ENCODE data around the gene SNAPC2.

Gene SNAPC2

DNA sequence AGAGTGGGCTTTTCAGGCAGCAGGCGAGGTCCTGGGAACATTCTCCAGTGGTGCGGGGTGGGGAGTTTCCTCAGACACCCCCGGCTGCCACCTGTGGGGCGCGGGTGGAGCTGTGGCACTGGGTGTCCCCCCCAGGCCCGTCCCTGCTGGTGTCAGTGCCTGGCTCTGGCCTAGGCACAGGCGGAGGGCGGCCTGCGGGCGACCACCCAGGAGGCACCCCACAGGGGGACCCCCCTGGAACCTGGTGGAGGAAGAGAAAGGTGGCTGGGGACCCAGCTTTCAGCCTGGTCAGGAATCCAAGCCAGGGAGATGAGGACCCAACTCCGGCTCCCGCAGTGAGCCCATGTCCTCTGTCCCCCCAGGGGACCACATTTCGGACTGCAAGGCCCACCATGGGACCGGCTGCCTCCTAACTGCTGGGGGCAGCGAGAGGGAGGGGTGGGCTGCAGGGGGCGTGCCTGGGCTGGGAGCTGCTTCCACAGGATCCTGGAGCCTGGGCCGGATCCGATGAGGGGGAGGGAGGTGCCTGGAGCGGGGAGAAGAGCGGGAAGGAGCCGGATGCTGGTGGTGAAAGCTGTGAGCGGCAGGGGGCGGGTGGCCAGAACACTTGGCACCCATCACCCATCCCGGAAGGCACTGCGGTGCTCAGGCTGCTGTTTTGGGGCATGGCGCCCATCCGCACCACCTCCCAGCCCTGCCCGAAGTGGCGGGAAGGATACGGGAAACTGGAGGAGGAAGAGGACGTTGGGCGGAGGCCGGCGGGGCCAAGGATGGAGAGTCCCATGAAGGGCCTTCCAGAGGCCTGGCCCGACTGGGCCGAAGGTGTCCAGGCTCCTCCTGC lies 11.3 kb downstream of the SNAPC2 start:
- Mint-ChIP-seq H3K4me3 (no peak overlapping the region), H3K27ac (no peak overlapping the region), H3K4me1 (peaks cover 13% of the 10 kb centered on the region), H3K36me3 (peaks cover 1% of the 10 kb centered on the region), H3K27me3 (no peaks in the 10 kb centered on the region), H3K9me3 (no peaks in the 10 kb centered on the region)

- Mint-ChIP-seq H3K27ac (no peak overlapping the region), H3K27me3 (no peaks in the 10 kb centered on the region), H3K36me3 (peaks cover 1% of the 10 kb centered on the region), H3K4me1 (peaks cover 10% of the 10 kb centered on the region), H3K9me3 (no peaks in the 10 kb centered on the region), H3K4me3 (no peak overlapping the region)
Observed at GRCh38 chr19:7932276-7932929, 12.3 kb downstream of the SNAPC2 start.

DNA sequence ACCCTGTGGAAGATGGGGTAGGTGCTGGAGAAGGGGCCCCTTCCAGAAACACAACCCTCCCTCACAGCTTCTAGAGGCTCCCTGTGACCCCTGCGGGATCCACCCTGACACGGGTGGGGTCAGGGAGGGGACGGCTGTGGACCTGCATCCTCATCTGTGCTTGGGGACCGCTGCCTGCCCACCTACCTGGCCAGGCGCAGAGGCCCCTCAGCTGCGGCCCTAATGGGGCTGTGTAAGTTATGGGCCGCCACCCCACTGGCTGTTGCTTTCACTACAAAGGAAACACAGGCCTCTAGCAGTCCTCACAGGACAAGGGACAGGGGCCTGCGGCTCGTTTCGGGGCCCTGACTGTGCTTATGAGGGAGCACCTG lies 12.8 kb downstream of the SNAPC2 start:
- H3K27ac Mint-ChIP-seq, result no peak overlapping the region
- H3K4me1 Mint-ChIP-seq, result peaks cover 10% of the 10 kb centered on the region
- peaks cover 1% of the 10 kb centered on the region for H3K36me3 Mint-ChIP-seq
- no peak overlapping the region for H3K4me3 Mint-ChIP-seq
- H3K27me3 Mint-ChIP-seq, result no peaks in the 10 kb centered on the region
- H3K9me3 Mint-ChIP-seq, result no peaks in the 10 kb centered on the region

GRCh38 chr19:7933411-7933810 lies 13.3 kb downstream of the SNAPC2 start:
- H3K27me3 Mint-ChIP-seq, result no peaks in the 10 kb centered on the region
- no peaks in the 10 kb centered on the region for H3K9me3 Mint-ChIP-seq
- H3K36me3 Mint-ChIP-seq, result peaks cover 1% of the 10 kb centered on the region

DNA sequence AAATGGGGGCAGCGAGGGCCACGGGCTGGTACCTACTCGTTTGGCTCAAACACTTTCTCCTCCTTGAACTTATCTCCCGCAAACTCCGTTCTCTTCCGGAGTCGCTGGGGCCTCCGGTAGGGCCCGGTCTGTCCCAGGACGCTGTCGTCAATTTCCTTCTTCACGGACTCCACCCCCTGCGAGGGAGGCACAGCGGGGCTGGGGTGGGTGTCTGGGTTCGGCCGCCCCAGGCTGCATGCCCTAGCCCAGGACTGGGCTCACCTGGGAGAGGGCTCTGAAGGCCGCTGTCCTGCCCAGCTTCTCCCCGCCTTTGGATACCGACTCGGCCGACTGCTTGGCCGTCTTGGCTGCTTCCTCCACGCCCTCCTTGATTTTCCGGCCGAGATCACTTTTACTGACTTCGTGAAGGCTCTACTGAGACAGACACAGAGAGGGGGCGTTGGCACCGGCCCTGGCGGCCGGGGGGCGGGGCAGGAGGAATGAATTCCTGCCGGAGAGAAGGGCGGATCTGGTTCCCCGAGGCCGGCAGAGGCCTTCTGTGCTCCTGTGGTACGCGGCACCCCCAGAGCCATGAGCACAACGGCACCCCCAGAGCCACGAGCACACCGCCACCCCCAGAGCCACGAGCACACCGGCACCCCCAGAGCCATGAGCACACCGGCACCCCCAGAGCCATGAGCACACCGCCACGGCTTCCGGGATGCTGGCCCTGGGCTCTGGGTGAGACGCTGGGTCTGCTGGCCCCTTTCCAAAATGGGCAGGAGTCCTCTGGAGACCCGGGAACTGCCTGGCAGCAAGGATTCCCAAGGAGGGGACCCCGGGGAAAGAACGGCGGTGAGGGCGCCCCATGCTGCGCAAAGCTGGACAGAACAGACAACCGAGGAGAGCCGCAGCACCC lies 13.9 kb downstream of the SNAPC2 start:
- Mint-ChIP-seq H3K36me3 (peaks cover 4% of the 10 kb centered on the region), H3K4me1 (peaks cover 7% of the 10 kb centered on the region), H3K4me3 (no peak overlapping the region), H3K9me3 (no peaks in the 10 kb centered on the region), H3K27me3 (no peaks in the 10 kb centered on the region), H3K27ac (no peak overlapping the region)

More at GRCh38 chr19:7933411-7933810, 13.3 kb downstream of the SNAPC2 start:
- H3K4me3 Mint-ChIP-seq, result no peak overlapping the region
- H3K27ac Mint-ChIP-seq, result no peak overlapping the region
- peaks cover 8% of the 10 kb centered on the region for H3K4me1 Mint-ChIP-seq

GRCh38 chr19:7934766-7935165 lies 14.6 kb downstream of the SNAPC2 start:
- Mint-ChIP-seq H3K36me3 (peaks cover 4% of the 10 kb centered on the region), H3K27ac (no peak overlapping the region), H3K4me3 (no peak overlapping the region), H3K27me3 (no peaks in the 10 kb centered on the region), H3K4me1 (peaks cover 5% of the 10 kb centered on the region), H3K9me3 (no peaks in the 10 kb centered on the region)

- Mint-ChIP-seq H3K9me3 (no peaks in the 10 kb centered on the region), H3K36me3 (peaks cover 9% of the 10 kb centered on the region), H3K4me3 (peak overlapping the region; percentile 99), H3K4me1 (peaks cover 36% of the 10 kb centered on the region), H3K27me3 (no peaks in the 10 kb centered on the region), H3K27ac (no peak overlapping the region)
Observed at GRCh38 chr19:7940841-7941240, 20.7 kb downstream of the SNAPC2 start.

- Mint-ChIP-seq H3K27ac (peak overlapping the region; percentile 35), H3K9me3 (no peaks in the 10 kb centered on the region), H3K4me1 (peaks cover 36% of the 10 kb centered on the region), H3K27me3 (no peaks in the 10 kb centered on the region), H3K36me3 (peaks cover 11% of the 10 kb centered on the region), H3K4me3 (peak overlapping the region; percentile 99)
Observed at GRCh38 chr19:7941895-7942596, 21.9 kb downstream of the SNAPC2 start.

DNA sequence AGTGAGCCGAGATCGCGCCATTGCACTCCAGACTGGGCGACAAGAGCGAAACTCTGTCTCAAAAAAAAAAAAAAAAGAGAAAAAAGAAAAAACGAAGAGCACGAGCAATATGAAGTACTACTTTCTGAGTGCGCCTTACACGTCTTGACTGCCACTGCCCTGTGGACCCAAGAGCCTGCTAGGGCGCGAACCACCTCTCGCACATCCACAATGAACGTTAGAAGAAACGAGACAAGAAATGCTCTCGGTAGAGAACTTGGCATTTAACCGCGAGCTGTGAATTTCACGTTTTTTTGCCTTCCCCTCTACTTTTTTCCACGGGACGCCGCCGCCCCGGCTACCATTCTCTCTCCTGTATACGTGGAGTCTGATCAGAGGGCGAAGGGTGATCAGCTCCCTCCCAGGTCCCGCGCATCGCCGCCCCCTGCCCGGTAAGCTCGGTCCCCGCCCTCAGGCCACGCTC lies 22.9 kb downstream of the SNAPC2 start:
- Mint-ChIP-seq H3K4me3 (peak overlapping the region; percentile 99), H3K36me3 (peaks cover 11% of the 10 kb centered on the region), H3K27me3 (no peaks in the 10 kb centered on the region), H3K4me1 (peaks cover 36% of the 10 kb centered on the region), H3K27ac (peak overlapping the region; percentile 98), H3K9me3 (no peaks in the 10 kb centered on the region)

GRCh38 chr19:7943444-7944176 lies 23.5 kb downstream of the SNAPC2 start, which contains the start of gene TIMM44:
Gene TIMM44 (minus strand): TSS chr19:7943666. CDS start chr19:7943651, 15 bp downstream.
- H3K27me3 Mint-ChIP-seq, result no peaks in the 10 kb centered on the region
- H3K4me1 Mint-ChIP-seq, result peaks cover 35% of the 10 kb centered on the region
- H3K27ac Mint-ChIP-seq, result peak within 1 kb of the TSS; percentile 98
- H3K4me3 Mint-ChIP-seq, result peak within 1 kb of the TSS; percentile 99
- peaks cover 11% of the 10 kb centered on the region for H3K36me3 Mint-ChIP-seq
- no peaks in the 10 kb centered on the region for H3K9me3 Mint-ChIP-seq

DNA sequence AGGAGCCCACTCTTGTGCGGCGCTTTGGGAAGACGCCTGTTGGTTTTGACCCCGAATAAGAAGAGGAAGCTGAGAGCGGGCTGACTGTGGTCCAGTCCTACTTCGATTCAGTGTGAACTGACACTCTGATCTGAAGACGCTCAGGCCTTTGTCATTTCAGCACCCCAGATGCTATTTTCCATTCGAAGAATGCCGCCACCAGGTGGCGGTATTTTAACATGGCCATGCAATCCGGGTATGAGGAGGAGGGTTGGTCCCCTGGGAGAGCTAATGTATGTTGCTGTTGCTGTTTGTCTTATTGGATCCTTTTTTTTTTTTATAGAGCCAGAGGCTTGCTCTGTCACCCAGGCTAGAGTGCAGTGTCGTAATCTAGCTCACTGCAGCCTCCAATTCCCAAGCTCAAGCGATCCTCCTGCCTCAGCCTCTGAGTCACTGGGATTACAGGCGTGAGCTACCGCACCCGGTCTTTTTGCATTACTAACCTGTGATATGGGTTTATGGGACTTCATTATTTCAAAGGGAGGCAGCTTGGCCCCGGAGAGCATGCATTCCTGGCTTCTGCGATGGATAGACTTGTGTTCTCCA lies 24.1 kb downstream of the SNAPC2 start:
- Mint-ChIP-seq H3K27me3 (no peaks in the 10 kb centered on the region), H3K36me3 (peaks cover 8% of the 10 kb centered on the region), H3K9me3 (no peaks in the 10 kb centered on the region), H3K27ac (peak overlapping the region; percentile 98), H3K4me1 (peaks cover 31% of the 10 kb centered on the region), H3K4me3 (peak overlapping the region; percentile 99)

DNA sequence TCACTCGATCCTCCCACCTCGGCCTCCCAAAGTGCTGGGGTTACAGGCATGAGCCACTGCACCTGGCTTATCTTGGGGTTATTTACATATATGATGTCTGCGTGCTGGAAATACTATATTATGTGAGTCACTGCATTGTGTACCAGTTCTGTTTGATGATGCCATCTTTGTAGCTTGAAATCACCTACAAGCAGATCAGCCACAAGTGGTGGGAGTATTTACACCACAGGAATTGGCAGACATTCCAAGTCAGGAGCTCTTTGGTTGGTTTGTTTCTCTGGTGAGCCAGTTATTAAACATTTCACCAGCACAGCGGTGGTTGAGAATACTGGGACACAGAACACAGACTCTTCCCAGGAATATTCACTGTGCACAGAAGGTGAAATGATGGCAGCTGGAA lies 27.8 kb downstream of the SNAPC2 start:
- Mint-ChIP-seq H3K4me3 (no peak overlapping the region), H3K27me3 (no peaks in the 10 kb centered on the region), H3K27ac (no peak overlapping the region), H3K4me1 (peaks cover 15% of the 10 kb centered on the region), H3K9me3 (no peaks in the 10 kb centered on the region), H3K36me3 (peaks cover 2% of the 10 kb centered on the region)

DNA sequence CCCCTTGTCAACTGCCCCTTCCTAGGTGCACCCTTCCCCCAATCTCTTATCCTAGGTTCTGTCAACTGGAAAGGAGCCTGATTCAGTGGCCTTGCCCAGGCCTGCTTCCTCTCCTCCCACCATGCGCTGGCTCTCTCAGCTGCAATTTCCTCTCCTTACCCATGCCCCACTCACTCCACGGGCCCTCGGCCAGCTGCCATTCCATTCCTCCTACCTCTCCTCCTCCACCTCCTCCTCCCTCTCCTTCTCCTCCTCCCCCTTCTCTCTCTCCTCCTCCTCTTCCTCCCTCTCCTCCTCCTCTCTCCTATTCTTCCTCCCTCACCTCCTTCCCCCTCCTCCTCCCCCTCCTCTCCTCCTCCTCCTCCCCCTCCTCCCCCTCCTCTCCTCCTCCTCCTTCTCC lies 32.9 kb downstream of the SNAPC2 start:
- Mint-ChIP-seq H3K9me3 (no peaks in the 10 kb centered on the region), H3K36me3 (peaks cover 2% of the 10 kb centered on the region), H3K27me3 (no peaks in the 10 kb centered on the region), H3K4me1 (no peaks in the 10 kb centered on the region), H3K4me3 (no peak overlapping the region), H3K27ac (no peak overlapping the region)

GRCh38 chr19:7953576-7953975 lies 33.4 kb downstream of the SNAPC2 start:
- no peaks in the 10 kb centered on the region for H3K27me3 Mint-ChIP-seq
- H3K9me3 Mint-ChIP-seq, result no peaks in the 10 kb centered on the region

More at GRCh38 chr19:7953576-7953975, 33.4 kb downstream of the SNAPC2 start:
- no peak overlapping the region for H3K4me3 Mint-ChIP-seq
- H3K4me1 Mint-ChIP-seq, result no peaks in the 10 kb centered on the region
- H3K27ac Mint-ChIP-seq, result no peak overlapping the region
- peaks cover 2% of the 10 kb centered on the region for H3K36me3 Mint-ChIP-seq
